ENCODE measurements around the gene RNGTT.
A peak's percentile ranks its signal among the peaks of the same experiment; 100 is the strongest.
"Not testable (repeated sequence)": the region's sequence is repeated elsewhere in the genome, so short reads cannot be mapped to it uniquely, and the experiment has no call there.

RNGTT gene

DNA sequence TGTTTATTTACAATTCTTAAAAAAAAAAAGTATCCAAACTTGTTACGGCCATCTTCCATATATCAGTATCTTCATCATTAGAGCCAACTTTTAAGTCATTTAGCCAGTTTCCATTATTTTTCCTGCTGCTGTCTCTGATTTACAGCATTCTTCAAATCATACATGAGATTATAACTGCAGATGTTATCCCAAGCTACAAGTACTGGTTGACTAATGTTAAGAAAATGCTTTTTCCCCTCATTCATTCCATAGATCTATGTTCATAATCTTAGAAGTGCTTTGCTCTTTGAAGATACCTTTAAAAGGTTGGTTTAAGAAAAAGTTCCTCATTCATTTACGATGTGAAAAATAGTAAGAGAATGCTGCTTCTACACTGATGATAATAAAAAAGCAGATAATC is 158.7 kb downstream of the RNGTT start:
- Histone ChIP-seq H3K79me2 (peaks cover 9% of the 10 kb centered on the region), H3K4me3 (ENCODE audit: low read depth, low read length) (no peak overlapping the region), H2AFZ (no peak overlapping the region), H3K27ac (no peak overlapping the region), H3K9ac (no peak overlapping the region), H3K4me2 (ENCODE audit: low read length) (no peak overlapping the region), H3K4me1 (no peaks in the 10 kb centered on the region), H3K9me3 (ENCODE audit: control insufficient read depth, low read length) (no peaks in the 10 kb centered on the region), H3K27me3 (ENCODE audit: control insufficient read depth, insufficient read depth, low read length) (no peaks in the 10 kb centered on the region), H3K36me3 (ENCODE audit: control insufficient read depth, insufficient read depth, low read length) (no peaks in the 10 kb centered on the region)
- TF ChIP-seq, protein P1, sequence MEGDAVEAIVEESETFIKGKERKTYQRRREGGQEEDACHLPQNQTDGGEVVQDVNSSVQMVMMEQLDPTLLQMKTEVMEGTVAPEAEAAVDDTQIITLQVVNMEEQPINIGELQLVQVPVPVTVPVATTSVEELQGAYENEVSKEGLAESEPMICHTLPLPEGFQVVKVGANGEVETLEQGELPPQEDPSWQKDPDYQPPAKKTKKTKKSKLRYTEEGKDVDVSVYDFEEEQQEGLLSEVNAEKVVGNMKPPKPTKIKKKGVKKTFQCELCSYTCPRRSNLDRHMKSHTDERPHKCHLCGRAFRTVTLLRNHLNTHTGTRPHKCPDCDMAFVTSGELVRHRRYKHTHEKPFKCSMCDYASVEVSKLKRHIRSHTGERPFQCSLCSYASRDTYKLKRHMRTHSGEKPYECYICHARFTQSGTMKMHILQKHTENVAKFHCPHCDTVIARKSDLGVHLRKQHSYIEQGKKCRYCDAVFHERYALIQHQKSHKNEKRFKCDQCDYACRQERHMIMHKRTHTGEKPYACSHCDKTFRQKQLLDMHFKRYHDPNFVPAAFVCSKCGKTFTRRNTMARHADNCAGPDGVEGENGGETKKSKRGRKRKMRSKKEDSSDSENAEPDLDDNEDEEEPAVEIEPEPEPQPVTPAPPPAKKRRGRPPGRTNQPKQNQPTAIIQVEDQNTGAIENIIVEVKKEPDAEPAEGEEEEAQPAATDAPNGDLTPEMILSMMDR (IDR thresholded peaks at IDR 0.05) = no peak

- no peaks in the 10 kb centered on the region for H3K27me3 ChIP-seq (ENCODE audit: control insufficient read depth, insufficient read depth, low read length)
- H3K79me2 ChIP-seq = no peaks in the 10 kb centered on the region
- no peak overlapping the region for H3K27ac ChIP-seq
- no peak overlapping the region for H2AFZ ChIP-seq
- H3K9ac ChIP-seq = no peak overlapping the region
- no peaks in the 10 kb centered on the region for H3K36me3 ChIP-seq (ENCODE audit: control insufficient read depth, insufficient read depth, low read length)
- no peaks in the 10 kb centered on the region for H3K9me3 ChIP-seq (ENCODE audit: control insufficient read depth, low read length)
- no peak overlapping the region for H3K4me2 ChIP-seq (ENCODE audit: low read length)
- TF ChIP-seq, protein P1 (IDR thresholded peaks at IDR 0.05) = no peak
- no peak overlapping the region for H3K4me3 ChIP-seq (ENCODE audit: low read depth, low read length)
- H3K4me1 ChIP-seq = no peaks in the 10 kb centered on the region
Measured at GRCh38 chr6:88785478-88785877, 177.9 kb downstream of the RNGTT start.

DNA sequence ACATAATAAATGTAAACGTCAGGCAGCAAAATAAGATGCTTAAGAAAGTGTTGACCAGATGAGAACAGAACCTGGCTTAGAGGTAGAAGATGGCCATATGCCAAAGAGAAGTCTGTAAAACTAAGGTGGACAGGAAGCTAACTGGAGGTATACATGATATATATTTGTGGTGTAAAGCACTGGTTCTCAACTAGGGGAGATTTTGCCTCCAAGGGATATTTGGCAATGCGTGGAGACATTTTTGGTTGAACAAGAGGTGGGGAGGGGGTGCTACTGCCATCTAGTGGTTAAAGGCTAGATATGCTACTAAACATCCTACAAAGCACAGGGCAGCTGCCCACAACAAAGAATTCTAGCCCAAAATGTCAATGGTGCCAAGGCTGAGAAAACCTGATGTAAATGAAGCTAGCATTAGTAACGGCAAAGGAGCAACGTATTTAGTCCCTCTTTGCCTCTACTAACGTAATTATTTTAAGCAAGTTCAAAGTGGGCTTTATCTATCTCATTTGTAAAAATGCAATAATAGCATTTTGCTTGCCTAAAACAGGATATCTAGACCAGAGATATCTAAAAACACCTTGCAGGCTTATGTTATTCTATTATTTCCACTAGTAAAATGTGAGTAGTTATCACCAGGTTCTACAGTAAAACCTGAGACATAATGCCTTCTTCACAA is 182.6 kb downstream of the RNGTT start:
- Histone ChIP-seq H3K27me3 (ENCODE audit: control insufficient read depth, insufficient read depth, low read length) (no peaks in the 10 kb centered on the region), H3K36me3 (ENCODE audit: control insufficient read depth, insufficient read depth, low read length) (no peaks in the 10 kb centered on the region), H3K4me3 (ENCODE audit: low read depth, low read length) (no peak overlapping the region), H2AFZ (no peak overlapping the region), H3K4me1 (no peaks in the 10 kb centered on the region), H3K9ac (no peak overlapping the region), H3K27ac (no peak overlapping the region), H3K4me2 (ENCODE audit: low read length) (no peak overlapping the region), H3K9me3 (ENCODE audit: control insufficient read depth, low read length) (no peaks in the 10 kb centered on the region), H3K79me2 (no peaks in the 10 kb centered on the region)
- TF ChIP-seq, protein P1 (IDR thresholded peaks at IDR 0.05) = peak; percentile 87

- Histone ChIP-seq H3K4me1 (no peaks in the 10 kb centered on the region), H3K4me2 (ENCODE audit: low read length) (no peak overlapping the region)
- TF ChIP-seq, protein P1 (IDR thresholded peaks at IDR 0.05) = no peak
Measured at GRCh38 chr6:88775866-88776571, 187.4 kb downstream of the RNGTT start.

DNA sequence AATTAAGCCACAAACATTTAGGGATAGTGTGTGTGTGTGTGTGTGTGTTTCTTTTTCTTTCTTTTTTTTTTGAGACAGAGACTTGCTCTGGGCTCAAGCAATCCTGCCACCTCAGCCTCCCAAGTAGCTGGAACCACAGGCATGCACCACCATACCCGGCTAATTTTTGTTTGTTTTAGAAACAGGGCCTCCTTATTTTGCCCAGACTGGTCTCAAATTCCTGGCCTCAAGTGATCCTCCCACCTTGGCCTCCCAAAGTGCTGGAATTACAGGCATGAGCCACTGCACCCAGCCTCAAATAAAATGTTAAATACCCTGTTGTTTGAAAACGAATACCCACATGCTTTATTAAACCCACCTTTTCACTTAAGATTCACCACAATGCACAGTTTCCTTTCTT is 195.3 kb downstream of the RNGTT start:
- H3K4me2 ChIP-seq (ENCODE audit: low read length); H3K36me3 ChIP-seq (ENCODE audit: control insufficient read depth, insufficient read depth, low read length); H3K79me2 ChIP-seq; H3K4me1 ChIP-seq; H3K9ac ChIP-seq; H2AFZ ChIP-seq; H3K27ac ChIP-seq; H3K9me3 ChIP-seq (ENCODE audit: control insufficient read depth, low read length); H3K4me3 ChIP-seq (ENCODE audit: low read depth, low read length); H3K27me3 ChIP-seq (ENCODE audit: control insufficient read depth, insufficient read depth, low read length): not testable (repeated sequence)

More at GRCh38 chr6:88775866-88776571, 187.4 kb downstream of the RNGTT start:
- Histone ChIP-seq H3K9me3 (ENCODE audit: control insufficient read depth, low read length) (no peaks in the 10 kb centered on the region), H3K27ac (no peak overlapping the region), H2AFZ (no peak overlapping the region), H3K36me3 (ENCODE audit: control insufficient read depth, insufficient read depth, low read length) (no peaks in the 10 kb centered on the region), H3K27me3 (ENCODE audit: control insufficient read depth, insufficient read depth, low read length) (no peaks in the 10 kb centered on the region), H3K4me3 (ENCODE audit: low read depth, low read length) (no peak overlapping the region), H3K79me2 (no peaks in the 10 kb centered on the region), H3K9ac (no peak overlapping the region)

Measured in parathyroid adenoma (tissue), 2 donors.